ENCODE results near the gene WNK4. TPM values are rescaled to one million over a fixed set of nuclear protein-coding genes. Genes with fewer than 3 reads are reported as not detected.
A peak's percentile ranks its signal among the peaks of the same experiment; 100 is the strongest.

WNK4 gene
- total RNA-seq, 4 donors from 2014 or later, result 0.50 to 3.9 (median 1.4) TPM

DNA sequence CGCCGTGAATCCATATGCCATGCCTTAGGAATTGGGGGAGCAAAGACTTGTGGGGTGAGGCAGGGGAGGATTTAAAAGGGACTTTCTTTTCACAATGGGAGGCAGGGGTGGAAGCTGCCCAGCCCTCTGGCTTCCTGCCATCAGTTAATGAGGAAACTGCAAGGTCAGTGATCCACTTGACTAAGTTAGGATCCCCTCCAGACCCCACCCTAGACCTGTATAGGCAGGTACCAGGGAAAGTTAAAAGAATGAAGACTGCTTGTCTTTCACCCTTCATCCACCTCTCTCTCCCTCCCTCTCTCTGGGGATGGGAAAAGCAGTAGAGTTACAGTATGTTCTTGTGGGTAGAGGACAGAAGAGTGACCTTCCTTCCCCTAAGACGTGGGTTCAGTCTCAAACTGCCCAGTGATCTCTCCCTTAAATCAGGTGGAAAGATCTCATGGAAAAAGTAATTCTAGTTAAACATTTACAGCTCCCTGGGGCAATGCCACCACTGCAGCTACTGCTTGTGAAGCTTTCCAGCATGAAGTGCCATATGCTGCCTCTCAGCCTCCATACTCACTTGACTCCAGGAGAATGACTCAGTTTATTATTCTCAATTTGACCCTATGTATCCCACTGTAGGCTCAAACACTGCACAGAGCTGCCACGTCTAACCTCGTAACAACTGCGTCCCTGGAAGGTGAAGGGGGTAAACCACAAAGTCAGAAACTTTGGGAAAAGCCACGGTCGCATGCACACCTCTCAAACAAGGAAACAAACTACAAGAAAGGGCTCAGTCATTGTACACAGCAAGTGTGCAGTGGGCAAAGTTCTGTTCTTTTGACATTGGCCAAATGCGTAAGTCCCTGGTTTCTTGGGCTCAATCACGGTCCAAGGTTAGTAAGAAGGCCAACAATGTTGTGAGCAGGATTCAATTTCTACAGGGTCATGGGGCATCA is 16.9 kb downstream of the WNK4 start:
- TF ChIP-seq, protein P1, sequence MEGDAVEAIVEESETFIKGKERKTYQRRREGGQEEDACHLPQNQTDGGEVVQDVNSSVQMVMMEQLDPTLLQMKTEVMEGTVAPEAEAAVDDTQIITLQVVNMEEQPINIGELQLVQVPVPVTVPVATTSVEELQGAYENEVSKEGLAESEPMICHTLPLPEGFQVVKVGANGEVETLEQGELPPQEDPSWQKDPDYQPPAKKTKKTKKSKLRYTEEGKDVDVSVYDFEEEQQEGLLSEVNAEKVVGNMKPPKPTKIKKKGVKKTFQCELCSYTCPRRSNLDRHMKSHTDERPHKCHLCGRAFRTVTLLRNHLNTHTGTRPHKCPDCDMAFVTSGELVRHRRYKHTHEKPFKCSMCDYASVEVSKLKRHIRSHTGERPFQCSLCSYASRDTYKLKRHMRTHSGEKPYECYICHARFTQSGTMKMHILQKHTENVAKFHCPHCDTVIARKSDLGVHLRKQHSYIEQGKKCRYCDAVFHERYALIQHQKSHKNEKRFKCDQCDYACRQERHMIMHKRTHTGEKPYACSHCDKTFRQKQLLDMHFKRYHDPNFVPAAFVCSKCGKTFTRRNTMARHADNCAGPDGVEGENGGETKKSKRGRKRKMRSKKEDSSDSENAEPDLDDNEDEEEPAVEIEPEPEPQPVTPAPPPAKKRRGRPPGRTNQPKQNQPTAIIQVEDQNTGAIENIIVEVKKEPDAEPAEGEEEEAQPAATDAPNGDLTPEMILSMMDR (IDR thresholded peaks at IDR 0.05), result no peak
- DNase-seq (ENCODE audit: low spot score) (no peak), ATAC-seq (ENCODE audit: low FRiP score) (no peak)

DNA sequence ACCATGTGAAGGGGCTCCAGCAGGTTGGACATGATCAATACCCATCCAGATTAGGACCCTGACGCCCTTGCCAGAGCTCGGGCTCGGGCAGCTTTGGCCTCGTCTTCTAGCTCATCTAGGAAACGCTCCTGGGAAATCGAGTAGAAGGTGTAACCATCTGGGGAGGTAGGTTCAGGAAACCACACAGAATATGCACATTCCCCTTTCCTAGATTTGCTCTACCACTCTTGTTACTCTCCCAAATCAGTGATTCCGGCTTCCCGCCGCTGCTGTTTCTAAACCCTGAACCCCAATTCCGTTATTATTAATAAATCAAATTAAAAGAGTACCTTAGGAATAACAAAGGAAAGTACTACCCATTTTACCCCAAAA is 17.6 kb downstream of the WNK4 start:
- TF ChIP-seq, protein P1 (IDR thresholded peaks at IDR 0.05), result no peak
- ATAC-seq (ENCODE audit: low FRiP score), result no peak

GRCh38 chr17:42798383-42799380 is 18.3 kb downstream of the WNK4 start, which contains the start of the genes CNTD1 and COA3:
TSS of gene CNTD1 (plus strand) at chr17:42798861. CDS start at chr17:42799068, 207 bp downstream.
TSS of gene COA3 (minus strand) at chr17:42798704. CDS start at chr17:42798681, 23 bp downstream.
- peak; percentile 59 for DNase-seq (ENCODE audit: low spot score)
- TF ChIP-seq, protein P1 (IDR thresholded peaks at IDR 0.05), result no peak
- peak; percentile 89 for ATAC-seq (ENCODE audit: low FRiP score)

More for the DNA sequence above, 17.6 kb downstream of the WNK4 start:
- no peak for DNase-seq (ENCODE audit: low spot score)

DNA sequence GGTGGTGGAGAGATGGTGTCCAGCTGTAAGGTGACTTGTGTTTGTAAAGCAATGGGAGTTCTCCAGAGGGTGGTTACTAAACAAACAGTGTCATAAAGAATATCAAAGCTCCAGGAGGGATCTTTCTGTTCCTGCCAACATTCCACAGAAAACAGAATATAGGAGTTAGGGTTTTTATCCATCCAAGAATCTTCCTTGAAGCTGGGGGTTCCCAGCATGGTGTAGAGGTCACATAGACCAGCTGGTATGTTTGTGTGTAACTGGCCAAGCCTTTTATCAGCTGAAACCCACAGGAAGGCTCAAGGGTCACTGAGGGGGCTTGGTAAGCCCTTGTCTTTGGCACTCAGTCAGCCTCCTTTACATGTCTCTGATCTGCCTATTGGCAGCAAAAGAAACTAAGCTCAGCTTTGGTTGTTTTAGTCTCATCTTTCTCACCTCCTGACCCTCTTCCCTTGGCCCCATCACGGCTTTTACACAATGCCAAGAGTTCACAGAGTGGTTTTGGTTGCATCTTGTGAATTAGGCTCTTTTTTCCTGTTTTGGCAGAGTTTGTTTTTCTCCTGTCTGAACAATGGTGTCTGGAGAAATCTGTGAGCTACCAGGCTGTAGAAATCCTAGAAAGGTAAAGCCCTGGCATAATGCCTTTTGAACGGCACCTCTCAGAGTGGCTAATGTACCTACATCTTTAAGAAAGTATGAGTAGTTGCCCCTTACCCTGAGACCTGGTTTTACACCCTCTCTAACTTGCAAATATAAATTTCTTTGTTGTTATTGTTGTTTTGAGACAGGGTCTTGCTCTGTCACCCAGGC is 22.9 kb downstream of the WNK4 start:
- ATAC-seq (ENCODE audit: low FRiP score) (no peak), DNase-seq (ENCODE audit: low spot score) (no peak)
- TF ChIP-seq, protein P1 (IDR thresholded peaks at IDR 0.05), result no peak

DNA sequence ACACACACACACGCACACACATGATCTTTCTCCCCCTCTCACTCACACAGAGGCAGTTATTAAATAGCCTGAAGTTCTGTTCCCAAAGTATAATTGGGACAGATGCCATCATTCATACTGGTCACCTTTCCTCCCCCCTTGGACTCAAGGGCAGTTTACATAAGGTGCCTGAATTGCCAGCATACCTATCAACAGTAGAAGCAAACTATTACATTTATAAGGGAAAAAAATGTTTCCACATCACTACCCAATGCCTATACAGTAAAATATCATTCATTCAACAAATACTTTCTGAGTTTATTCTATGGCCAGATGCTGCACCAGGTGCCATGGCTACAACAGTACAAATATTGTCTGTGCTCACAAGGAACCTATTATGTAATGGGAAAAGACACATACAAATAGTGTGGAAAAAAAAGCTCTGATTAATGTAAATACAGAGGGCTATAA is 24.5 kb downstream of the WNK4 start:
- ATAC-seq (ENCODE audit: low FRiP score), result no peak

More for the DNA sequence above, 24.5 kb downstream of the WNK4 start:
- TF ChIP-seq, protein P1 (IDR thresholded peaks at IDR 0.05), result no peak
- DNase-seq (ENCODE audit: low spot score), result no peak
